ENCODE data around the gene TUT4. TPM values are rescaled to one million over a fixed set of nuclear protein-coding genes. Genes with fewer than 3 reads are reported as not detected.
A peak's percentile ranks its signal among the peaks of the same experiment; 100 is the strongest.

The TUT4 gene
- total and polyA plus RNA-seq, 2 of the 4 experiments (the other 2 are of a cell fraction), result 10.9 to 40.0 TPM

DNA sequence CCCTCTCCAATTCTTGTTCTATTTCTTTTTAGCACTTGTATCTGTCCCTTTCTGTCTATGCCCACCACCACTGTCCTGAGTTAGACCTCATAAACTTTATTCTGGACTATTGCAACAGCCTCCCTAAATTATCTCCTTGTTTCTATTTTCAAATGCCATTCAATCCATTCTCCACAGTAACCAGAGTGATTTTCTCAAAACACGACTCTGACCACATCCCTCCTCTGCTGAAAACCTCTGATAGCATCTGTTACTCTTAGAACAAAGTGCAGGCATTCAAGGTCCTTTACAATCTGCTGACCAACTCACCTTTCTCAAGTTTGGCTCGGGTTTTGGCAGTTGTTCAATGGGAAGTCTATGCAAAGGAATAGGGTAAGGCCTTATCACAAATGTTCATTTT, 26.5 kb upstream of the TUT4 start:
- Histone ChIP-seq H2BK5ac (ENCODE audit: low read depth, low read length, poor library complexity, severe bottlenecking) (no peak overlapping the region), H3K9me3 (ENCODE audit: control insufficient read depth, insufficient read depth, low read length) (no peaks in the 10 kb centered on the region), H3K18ac (ENCODE audit: low read depth, low read length) (no peak overlapping the region), H3K27ac (ENCODE audit: insufficient read depth, low read length) (no peak overlapping the region), H2AK5ac (ENCODE audit: low read depth, low read length) (no peak overlapping the region), H3K23ac (ENCODE audit: low read depth, low read length) (no peak overlapping the region), H3K4me1 (ENCODE audit: control insufficient read depth, insufficient read depth, low read length) (peaks cover 4% of the 10 kb centered on the region), H3K9me1 (ENCODE audit: insufficient read depth, low read length) (no peaks in the 10 kb centered on the region), H4K5ac (ENCODE audit: low read depth, low read length) (no peak overlapping the region), H3K4ac (ENCODE audit: low read depth, low read length) (no peak overlapping the region), H4K91ac (ENCODE audit: insufficient read depth, low read depth, low read length) (no peak overlapping the region), H3K79me1 (ENCODE audit: low read depth in 1 of 2, low read length in 2 of 2) (no peaks in the 10 kb centered on the region), H2BK15ac (ENCODE audit: low read depth, low read length) (no peak overlapping the region), H3K27me3 (ENCODE audit: control insufficient read depth, insufficient read depth, low read length) (peaks cover 15% of the 10 kb centered on the region), H4K8ac (ENCODE audit: low read depth in 2 of 2, low read length in 2 of 2) (no peak overlapping the region), H4K20me1 (ENCODE audit: insufficient read depth, low read length) (no peaks in the 10 kb centered on the region), H3K56ac (ENCODE audit: extremely low read depth, insufficient read depth, low read length) (no peak overlapping the region), H2BK20ac (ENCODE audit: low read depth, low read length) (no peak overlapping the region), H3K4me2 (ENCODE audit: low read depth, low read length) (no peak overlapping the region), H3K14ac (replicated peaks; ENCODE audit: low read depth, low read length) (no peak overlapping the region), H3K9ac (ENCODE audit: low read depth, low read length) (no peak overlapping the region), H2AK9ac (replicated peaks; ENCODE audit: low read depth, low read length, poor library complexity) (no peak overlapping the region), H3K4me3 (ENCODE audit: insufficient read depth, low read depth, low read length) (no peak overlapping the region), H3K36me3 (ENCODE audit: control insufficient read depth, insufficient read depth, low read length) (no peaks in the 10 kb centered on the region), H2BK120ac (ENCODE audit: low read depth, low read length) (no peak overlapping the region), H2AFZ (replicated peaks; ENCODE audit: low read length, poor library complexity) (no peak overlapping the region)
- ATAC-seq (ENCODE audit: low read depth) (no peak), DNase-seq (peak; percentile 21)
- CTCF ChIA-PET, result no interaction called here
- no peak for TF ChIP-seq ELK1 (IDR thresholded peaks at IDR 0.05; ENCODE audit: borderline replicate concordance, low read depth, low read length)
- TF ChIP-seq RFX5 (IDR thresholded peaks at IDR 0.05; ENCODE audit: low read depth, low read length), result no peak
- TF ChIP-seq, protein P1, sequence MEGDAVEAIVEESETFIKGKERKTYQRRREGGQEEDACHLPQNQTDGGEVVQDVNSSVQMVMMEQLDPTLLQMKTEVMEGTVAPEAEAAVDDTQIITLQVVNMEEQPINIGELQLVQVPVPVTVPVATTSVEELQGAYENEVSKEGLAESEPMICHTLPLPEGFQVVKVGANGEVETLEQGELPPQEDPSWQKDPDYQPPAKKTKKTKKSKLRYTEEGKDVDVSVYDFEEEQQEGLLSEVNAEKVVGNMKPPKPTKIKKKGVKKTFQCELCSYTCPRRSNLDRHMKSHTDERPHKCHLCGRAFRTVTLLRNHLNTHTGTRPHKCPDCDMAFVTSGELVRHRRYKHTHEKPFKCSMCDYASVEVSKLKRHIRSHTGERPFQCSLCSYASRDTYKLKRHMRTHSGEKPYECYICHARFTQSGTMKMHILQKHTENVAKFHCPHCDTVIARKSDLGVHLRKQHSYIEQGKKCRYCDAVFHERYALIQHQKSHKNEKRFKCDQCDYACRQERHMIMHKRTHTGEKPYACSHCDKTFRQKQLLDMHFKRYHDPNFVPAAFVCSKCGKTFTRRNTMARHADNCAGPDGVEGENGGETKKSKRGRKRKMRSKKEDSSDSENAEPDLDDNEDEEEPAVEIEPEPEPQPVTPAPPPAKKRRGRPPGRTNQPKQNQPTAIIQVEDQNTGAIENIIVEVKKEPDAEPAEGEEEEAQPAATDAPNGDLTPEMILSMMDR (conservative IDR thresholded peaks at IDR 0.05; ENCODE audit: low read depth, low read length), result no peak
- TF ChIP-seq MXI1 (IDR thresholded peaks at IDR 0.05; ENCODE audit: borderline replicate concordance, low read depth, low read length), result no peak
- TF ChIP-seq RCOR1 (IDR thresholded peaks at IDR 0.05; ENCODE audit: insufficient replicate concordance, low read length), result no peak
- no peak for TF ChIP-seq BHLHE40 (IDR thresholded peaks at IDR 0.05; ENCODE audit: low read depth, low read length)
- no peak for TF ChIP-seq FOS (IDR thresholded peaks at IDR 0.05; ENCODE audit: low read depth, low read length)
- no peak for TF ChIP-seq MAZ (IDR thresholded peaks at IDR 0.05; ENCODE audit: borderline replicate concordance, low read depth, low read length)
- TF ChIP-seq MAFK (IDR thresholded peaks at IDR 0.05; ENCODE audit: low read depth, low read length), result no peak
- TF ChIP-seq NFE2L2 (IDR thresholded peaks at IDR 0.05; ENCODE audit: low read depth, low read length), result no peak
- TF ChIP-seq SMC3 (IDR thresholded peaks at IDR 0.05; ENCODE audit: low read depth, low read length), result no peak
- no peak for TF ChIP-seq RAD21 (IDR thresholded peaks at IDR 0.05; ENCODE audit: low read length)
- TF ChIP-seq POLR2A (IDR thresholded peaks at IDR 0.05; ENCODE audit: low read depth, low read length), result no peak
- TF ChIP-seq, protein P2, sequence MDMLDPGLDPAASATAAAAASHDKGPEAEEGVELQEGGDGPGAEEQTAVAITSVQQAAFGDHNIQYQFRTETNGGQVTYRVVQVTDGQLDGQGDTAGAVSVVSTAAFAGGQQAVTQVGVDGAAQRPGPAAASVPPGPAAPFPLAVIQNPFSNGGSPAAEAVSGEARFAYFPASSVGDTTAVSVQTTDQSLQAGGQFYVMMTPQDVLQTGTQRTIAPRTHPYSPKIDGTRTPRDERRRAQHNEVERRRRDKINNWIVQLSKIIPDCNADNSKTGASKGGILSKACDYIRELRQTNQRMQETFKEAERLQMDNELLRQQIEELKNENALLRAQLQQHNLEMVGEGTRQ (IDR thresholded peaks at IDR 0.05; ENCODE audit: low read depth, low read length), result no peak
- TF ChIP-seq CEBPB (IDR thresholded peaks at IDR 0.05; ENCODE audit: low read depth, low read length), result no peak
- TF ChIP-seq CHD1 (IDR thresholded peaks at IDR 0.05; ENCODE audit: low read depth, low read length), result no peak
- POLR2A ChIA-PET (ENCODE audit: unreplicated experiment), result no interaction called here
- no TSS peak for BruUV-seq (replicated peaks)
- dilution Hi-C loops (cut with HindIII; ENCODE audit: low sequenced_read_pairs, unreplicated experiment), result no loop called here
- in situ Hi-C loops (cut with MboI; ENCODE audit: low sequenced_read_pairs), result no loop called here
- WGBS, 2 experiments (ENCODE audit: extremely low coverage in 2 of 2, insufficient read length in 1 of 2), result no CpG with 5 or more reads among the region's 2 CpGs
- intact Hi-C loops (cut with micrococcal nuclease), result no loop called here
